GM23338 (cell line): ENCODE results near the gene TNFSF9. TPM values are rescaled to one million over a fixed set of nuclear protein-coding genes. Genes with fewer than 3 reads are reported as not detected.

ENCODE experiments used
- ATAC-seq: fragments of 200-7000 bp; cut with Tn5 transposase; 3 replicates; pipeline ENCODE4 v1.9.1; 2020
- DNase-seq: peaks from one replicate; pipeline ENCODE4 v3.0.0-alpha.2; 2015; ENCODE audit warnings: low spot score
- H2AFZ ChIP-seq: fragments of 200-600 bp; sonication (generic); 2 replicates; pipeline ENCODE4 v1.8.0; 2016; ENCODE audit warnings: antibody characterized with exemption, mild to moderate bottlenecking, moderate library complexity
- H3F3A ChIP-seq: fragments of 200-600 bp; sonication (generic); replicated peaks from 2 replicates; pipeline ENCODE4 v1.8.0; 2017; ENCODE audit warnings: antibody characterized with exemption, mixed run types, low read depth
- H3K27ac ChIP-seq: fragments of 200-600 bp; sonication (generic); 2 replicates; pipeline ENCODE4 v1.6.1; 2016; ENCODE audit warnings: low read depth
- H3K27me3 ChIP-seq: fragments of 200-600 bp; sonication (generic); 2 replicates; pipeline ENCODE4 v1.8.0; 2016; ENCODE audit warnings: mild to moderate bottlenecking, mixed run types, moderate library complexity; ENCODE audit not compliant: insufficient read depth
- H3K36me3 ChIP-seq: fragments of 200-600 bp; sonication (generic); 2 replicates; pipeline ENCODE4 v1.8.0; 2016; ENCODE audit warnings: mild to moderate bottlenecking; ENCODE audit not compliant: insufficient read depth
- H3K4me1 ChIP-seq: fragments of 200-600 bp; sonication (generic); 2 replicates; pipeline ENCODE4 v1.8.0; 2016; ENCODE audit warnings: mild to moderate bottlenecking, moderate library complexity; ENCODE audit not compliant: insufficient read depth
- H3K4me2 ChIP-seq: fragments of 200-600 bp; sonication (generic); 2 replicates; pipeline ENCODE4 v1.7.1; 2017; ENCODE audit warnings: mixed run types
- H3K4me3 ChIP-seq: fragments of 200-600 bp; sonication (generic); 2 replicates; pipeline ENCODE4 v1.6.1; 2016; ENCODE audit warnings: mixed run types
- H3K79me2 ChIP-seq: fragments of 200-600 bp; sonication (generic); replicated peaks from 2 replicates; pipeline ENCODE4 v1.8.0; 2017; ENCODE audit warnings: mild to moderate bottlenecking; ENCODE audit not compliant: insufficient read depth
- H3K9me2 ChIP-seq: fragments of 200-600 bp; sonication (generic); 2 replicates; pipeline ENCODE4 v1.8.0; 2017; ENCODE audit not compliant: insufficient read depth
- H4K20me1 ChIP-seq: fragments of 200-600 bp; sonication (generic); replicated peaks from 2 replicates; pipeline ENCODE4 v1.8.0; 2017; ENCODE audit warnings: mild to moderate bottlenecking; ENCODE audit not compliant: insufficient read depth
- H3K27ac Mint-ChIP-seq: 2 replicates; pipeline ENCODE4 v1.8.0; 2020; ENCODE audit warnings: inconsistent platforms, mild to moderate bottlenecking, moderate library complexity, mixed read lengths
- H3K27me3 Mint-ChIP-seq: 3 replicates; pipeline ENCODE4 v1.8.0; 2022; ENCODE audit warnings: low read depth, mild to moderate bottlenecking, moderate library complexity, mixed read lengths, inconsistent platforms; ENCODE audit not compliant: insufficient read depth, poor library complexity
- H3K36me3 Mint-ChIP-seq: 3 replicates; pipeline ENCODE4 v1.8.0; 2021; ENCODE audit warnings: low read depth, mild to moderate bottlenecking, inconsistent platforms, moderate library complexity, mixed read lengths
- H3K4me1 Mint-ChIP-seq: 3 replicates; pipeline ENCODE4 v1.8.0; 2020; ENCODE audit warnings: mild to moderate bottlenecking, inconsistent platforms, mixed read lengths
- H3K4me3 Mint-ChIP-seq: 3 replicates; pipeline ENCODE4 v1.8.0; 2021; ENCODE audit warnings: moderate library complexity, mild to moderate bottlenecking, inconsistent platforms, mixed read lengths
- H3K9me3 Mint-ChIP-seq: 3 replicates; pipeline ENCODE4 v1.8.0; 2020; ENCODE audit warnings: moderate library complexity, mild to moderate bottlenecking, inconsistent platforms, mixed read lengths
- CREB1 ChIP-seq: fragments of 250-450 bp; sonication (Bioruptor Pico); IDR thresholded peaks from 2 replicates; pipeline ENCODE4 v1.5.0; 2020; ENCODE audit warnings: low read depth, mild to moderate bottlenecking, moderate library complexity
- EZH2phosphoT487 ChIP-seq: fragments of 200-600 bp; sonication (generic); IDR thresholded peaks from one replicate; pipeline ENCODE4 v1.8.1; 2018; ENCODE audit warnings: antibody characterized with exemption; ENCODE audit not compliant: unreplicated experiment
- JUNB ChIP-seq: IDR thresholded peaks from one replicate; pipeline ENCODE4 v1.6.1; 2016; ENCODE audit warnings: antibody characterized with exemption; ENCODE audit not compliant: unreplicated experiment
- NANOG ChIP-seq: IDR thresholded peaks from 2 replicates; pipeline ENCODE4 v1.6.1; 2016; ENCODE audit warnings: antibody characterized with exemption, borderline replicate concordance
- STAT1 ChIP-seq: IDR thresholded peaks from one replicate; pipeline ENCODE4 v1.6.1; 2016; ENCODE audit warnings: antibody characterized with exemption; ENCODE audit not compliant: unreplicated experiment
- polyA plus RNA-seq: library from polyadenylated mRNA; unstranded; fragments of >200 nt; fragmentation: Nextera tagmentation; extraction: Ambion mirVana; gene quantifications from 2 replicates; pipeline ENCODE4 v1.2.1, GENCODE V29; 2016
- total RNA-seq: library from RNA; depleted of rRNA; stranded (reverse); fragments of >200 nt; shearing (Covaris generic); gene quantifications from 2 replicates; pipeline ENCODE4 v1.2.3, GENCODE V29; 2014
- TF ChIP-seq, protein P1 (sequence below): fragments of 250-450 bp; sonication (Bioruptor Pico); IDR thresholded peaks from 2 replicates; pipeline ENCODE4 v1.5.0; 2020; ENCODE audit warnings: mild to moderate bottlenecking, moderate library complexity
- TF ChIP-seq, protein P2 (sequence below): IDR thresholded peaks from 2 replicates; pipeline ENCODE4 v1.6.1; 2016; ENCODE audit warnings: antibody characterized with exemption
- TF ChIP-seq, protein P3 (sequence below), 2 experiments: fragments of 200-600 bp in 1 of 2; sonication (generic) in 1 of 2; conservative IDR thresholded peaks; 2 replicates each; pipeline versions ENCODE4 v1.5.1 to v1.6.1; 2016 to 2017; ENCODE audit warnings: antibody characterized with exemption in 2 of 2, low read depth in 2 of 2, mild to moderate bottlenecking in 2 of 2, moderate library complexity in 1 of 2

TNFSF9 gene
- total and polyA plus RNA-seq, 2 experiments from 2014 or later, result 2.6 to 9.1 TPM

DNA sequence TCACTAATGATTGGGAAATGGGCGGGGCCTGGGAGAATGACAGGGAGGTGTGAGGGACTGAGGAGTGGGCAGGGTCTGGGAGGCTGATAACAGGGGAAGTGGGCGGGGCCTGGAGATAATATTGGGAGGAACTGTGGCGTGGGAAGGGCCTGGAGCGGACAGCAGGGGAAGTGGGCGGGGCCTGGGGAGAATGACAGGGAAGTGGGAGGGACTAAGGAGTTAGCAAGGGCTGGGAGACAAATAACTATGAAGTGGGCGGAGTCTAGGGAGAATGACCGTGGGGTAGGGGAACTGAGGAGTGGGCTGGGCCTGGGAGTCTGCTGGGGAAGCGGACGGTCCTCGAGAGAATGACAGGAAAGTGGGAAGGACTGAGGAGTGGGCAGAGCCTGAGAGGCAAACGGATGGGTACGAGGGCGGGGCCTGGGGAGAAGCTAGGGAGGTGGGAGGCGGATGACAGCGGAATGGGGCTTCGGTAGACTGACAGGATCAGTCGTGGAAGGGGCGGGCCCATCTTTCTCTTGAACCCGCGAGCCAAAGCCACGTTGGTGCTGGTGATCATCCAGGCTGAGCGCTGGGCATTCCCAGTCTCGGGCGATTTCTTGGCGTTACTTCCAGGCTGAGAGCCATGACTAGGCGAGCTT, 14.7 kb upstream of the TNFSF9 start (continued):
- TF ChIP-seq, protein P1, sequence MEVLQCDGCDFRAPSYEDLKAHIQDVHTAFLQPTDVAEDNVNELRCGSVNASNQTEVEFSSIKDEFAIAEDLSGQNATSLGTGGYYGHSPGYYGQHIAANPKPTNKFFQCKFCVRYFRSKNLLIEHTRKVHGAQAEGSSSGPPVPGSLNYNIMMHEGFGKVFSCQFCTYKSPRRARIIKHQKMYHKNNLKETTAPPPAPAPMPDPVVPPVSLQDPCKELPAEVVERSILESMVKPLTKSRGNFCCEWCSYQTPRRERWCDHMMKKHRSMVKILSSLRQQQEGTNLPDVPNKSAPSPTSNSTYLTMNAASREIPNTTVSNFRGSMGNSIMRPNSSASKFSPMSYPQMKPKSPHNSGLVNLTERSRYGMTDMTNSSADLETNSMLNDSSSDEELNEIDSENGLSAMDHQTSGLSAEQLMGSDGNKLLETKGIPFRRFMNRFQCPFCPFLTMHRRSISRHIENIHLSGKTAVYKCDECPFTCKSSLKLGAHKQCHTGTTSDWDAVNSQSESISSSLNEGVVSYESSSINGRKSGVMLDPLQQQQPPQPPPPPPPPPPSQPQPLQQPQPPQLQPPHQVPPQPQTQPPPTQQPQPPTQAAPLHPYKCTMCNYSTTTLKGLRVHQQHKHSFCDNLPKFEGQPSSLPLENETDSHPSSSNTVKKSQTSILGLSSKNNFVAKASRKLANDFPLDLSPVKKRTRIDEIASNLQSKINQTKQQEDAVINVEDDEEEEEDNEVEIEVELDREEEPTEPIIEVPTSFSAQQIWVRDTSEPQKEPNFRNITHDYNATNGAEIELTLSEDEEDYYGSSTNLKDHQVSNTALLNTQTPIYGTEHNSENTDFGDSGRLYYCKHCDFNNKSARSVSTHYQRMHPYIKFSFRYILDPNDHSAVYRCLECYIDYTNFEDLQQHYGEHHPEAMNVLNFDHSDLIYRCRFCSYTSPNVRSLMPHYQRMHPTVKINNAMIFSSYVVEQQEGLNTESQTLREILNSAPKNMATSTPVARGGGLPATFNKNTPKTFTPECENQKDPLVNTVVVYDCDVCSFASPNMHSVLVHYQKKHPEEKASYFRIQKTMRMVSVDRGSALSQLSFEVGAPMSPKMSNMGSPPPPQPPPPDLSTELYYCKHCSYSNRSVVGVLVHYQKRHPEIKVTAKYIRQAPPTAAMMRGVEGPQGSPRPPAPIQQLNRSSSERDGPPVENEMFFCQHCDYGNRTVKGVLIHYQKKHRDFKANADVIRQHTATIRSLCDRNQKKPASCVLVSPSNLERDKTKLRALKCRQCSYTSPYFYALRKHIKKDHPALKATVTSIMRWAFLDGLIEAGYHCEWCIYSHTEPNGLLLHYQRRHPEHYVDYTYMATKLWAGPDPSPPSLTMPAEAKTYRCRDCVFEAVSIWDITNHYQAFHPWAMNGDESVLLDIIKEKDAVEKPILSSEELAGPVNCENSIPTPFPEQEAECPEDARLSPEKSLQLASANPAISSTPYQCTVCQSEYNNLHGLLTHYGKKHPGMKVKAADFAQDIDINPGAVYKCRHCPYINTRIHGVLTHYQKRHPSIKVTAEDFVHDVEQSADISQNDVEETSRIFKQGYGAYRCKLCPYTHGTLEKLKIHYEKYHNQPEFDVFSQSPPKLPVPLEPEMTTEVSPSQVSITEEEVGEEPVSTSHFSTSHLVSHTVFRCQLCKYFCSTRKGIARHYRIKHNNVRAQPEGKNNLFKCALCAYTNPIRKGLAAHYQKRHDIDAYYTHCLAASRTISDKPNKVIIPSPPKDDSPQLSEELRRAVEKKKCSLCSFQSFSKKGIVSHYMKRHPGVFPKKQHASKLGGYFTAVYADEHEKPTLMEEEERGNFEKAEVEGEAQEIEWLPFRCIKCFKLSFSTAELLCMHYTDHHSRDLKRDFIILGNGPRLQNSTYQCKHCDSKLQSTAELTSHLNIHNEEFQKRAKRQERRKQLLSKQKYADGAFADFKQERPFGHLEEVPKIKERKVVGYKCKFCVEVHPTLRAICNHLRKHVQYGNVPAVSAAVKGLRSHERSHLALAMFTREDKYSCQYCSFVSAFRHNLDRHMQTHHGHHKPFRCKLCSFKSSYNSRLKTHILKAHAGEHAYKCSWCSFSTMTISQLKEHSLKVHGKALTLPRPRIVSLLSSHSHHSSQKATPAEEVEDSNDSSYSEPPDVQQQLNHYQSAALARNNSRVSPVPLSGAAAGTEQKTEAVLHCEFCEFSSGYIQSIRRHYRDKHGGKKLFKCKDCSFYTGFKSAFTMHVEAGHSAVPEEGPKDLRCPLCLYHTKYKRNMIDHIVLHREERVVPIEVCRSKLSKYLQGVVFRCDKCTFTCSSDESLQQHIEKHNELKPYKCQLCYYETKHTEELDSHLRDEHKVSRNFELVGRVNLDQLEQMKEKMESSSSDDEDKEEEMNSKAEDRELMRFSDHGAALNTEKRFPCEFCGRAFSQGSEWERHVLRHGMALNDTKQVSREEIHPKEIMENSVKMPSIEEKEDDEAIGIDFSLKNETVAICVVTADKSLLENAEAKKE (CRISPR knock-in tag), result no peak
- TF ChIP-seq STAT1 (no peak), JUNB (no peak), EZH2phosphoT487 (no peak), NANOG (no peak)
- TF ChIP-seq, protein P2, sequence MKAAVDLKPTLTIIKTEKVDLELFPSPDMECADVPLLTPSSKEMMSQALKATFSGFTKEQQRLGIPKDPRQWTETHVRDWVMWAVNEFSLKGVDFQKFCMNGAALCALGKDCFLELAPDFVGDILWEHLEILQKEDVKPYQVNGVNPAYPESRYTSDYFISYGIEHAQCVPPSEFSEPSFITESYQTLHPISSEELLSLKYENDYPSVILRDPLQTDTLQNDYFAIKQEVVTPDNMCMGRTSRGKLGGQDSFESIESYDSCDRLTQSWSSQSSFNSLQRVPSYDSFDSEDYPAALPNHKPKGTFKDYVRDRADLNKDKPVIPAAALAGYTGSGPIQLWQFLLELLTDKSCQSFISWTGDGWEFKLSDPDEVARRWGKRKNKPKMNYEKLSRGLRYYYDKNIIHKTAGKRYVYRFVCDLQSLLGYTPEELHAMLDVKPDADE, result no peak

DNA sequence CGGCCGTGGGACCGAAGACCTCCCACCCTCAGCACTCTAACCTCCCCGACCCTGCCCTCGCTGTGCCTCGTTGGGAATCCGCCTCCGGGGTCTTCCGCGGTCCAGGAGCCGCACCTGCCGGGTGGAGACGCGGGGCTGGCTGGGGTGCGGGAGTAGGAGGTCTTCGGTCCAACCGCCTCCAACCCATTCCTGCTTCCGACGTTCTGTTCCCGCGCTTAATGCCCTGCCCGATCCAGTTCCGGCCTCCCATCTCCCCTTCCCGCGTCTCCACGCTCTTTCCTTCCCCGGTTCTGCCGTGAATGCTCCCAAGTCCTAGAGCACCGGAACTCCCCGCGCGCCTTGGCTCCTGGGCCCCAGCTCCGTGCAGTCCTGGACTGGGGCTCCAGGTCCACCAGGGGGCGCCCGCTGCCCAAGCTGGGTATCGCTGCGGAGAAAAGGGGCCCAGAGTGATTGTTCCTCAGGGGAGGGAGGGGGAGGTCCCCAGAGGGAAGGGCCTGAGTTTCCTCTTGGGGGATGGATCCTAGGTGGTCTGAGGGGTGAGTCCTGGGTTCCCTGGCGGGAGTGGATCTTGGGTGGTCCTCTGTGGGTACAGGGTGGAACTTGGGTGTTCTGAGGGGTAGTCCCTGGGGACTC, 14.1 kb upstream of the TNFSF9 start:
- Mint-ChIP-seq H3K9me3 (peaks cover 13% of the 10 kb centered on the region), H3K4me1 (peaks cover 3% of the 10 kb centered on the region), H3K4me3 (peak overlapping the region; percentile 82), H3K27me3 (peaks cover 13% of the 10 kb centered on the region), H3K27ac (no peak overlapping the region), H3K36me3 (peaks cover 2% of the 10 kb centered on the region; the same call in 2 of the 3 replicates)
- Histone ChIP-seq H3K27me3 (no peaks in the 10 kb centered on the region), H3K27ac (no peak overlapping the region), H3K9me2 (no peaks in the 10 kb centered on the region), H3F3A (no peaks in the 10 kb centered on the region), H3K4me3 (peak overlapping the region; percentile 70), H4K20me1 (no peaks in the 10 kb centered on the region), H2AFZ (peak overlapping the region; percentile 98), H3K79me2 (no peaks in the 10 kb centered on the region), H3K4me1 (no peaks in the 10 kb centered on the region), H3K36me3 (no peaks in the 10 kb centered on the region), H3K4me2 (peak overlapping the region; percentile 85)
- TF ChIP-seq CREB1 (CRISPR knock-in tag), result no peak
- TF ChIP-seq, protein P3, sequence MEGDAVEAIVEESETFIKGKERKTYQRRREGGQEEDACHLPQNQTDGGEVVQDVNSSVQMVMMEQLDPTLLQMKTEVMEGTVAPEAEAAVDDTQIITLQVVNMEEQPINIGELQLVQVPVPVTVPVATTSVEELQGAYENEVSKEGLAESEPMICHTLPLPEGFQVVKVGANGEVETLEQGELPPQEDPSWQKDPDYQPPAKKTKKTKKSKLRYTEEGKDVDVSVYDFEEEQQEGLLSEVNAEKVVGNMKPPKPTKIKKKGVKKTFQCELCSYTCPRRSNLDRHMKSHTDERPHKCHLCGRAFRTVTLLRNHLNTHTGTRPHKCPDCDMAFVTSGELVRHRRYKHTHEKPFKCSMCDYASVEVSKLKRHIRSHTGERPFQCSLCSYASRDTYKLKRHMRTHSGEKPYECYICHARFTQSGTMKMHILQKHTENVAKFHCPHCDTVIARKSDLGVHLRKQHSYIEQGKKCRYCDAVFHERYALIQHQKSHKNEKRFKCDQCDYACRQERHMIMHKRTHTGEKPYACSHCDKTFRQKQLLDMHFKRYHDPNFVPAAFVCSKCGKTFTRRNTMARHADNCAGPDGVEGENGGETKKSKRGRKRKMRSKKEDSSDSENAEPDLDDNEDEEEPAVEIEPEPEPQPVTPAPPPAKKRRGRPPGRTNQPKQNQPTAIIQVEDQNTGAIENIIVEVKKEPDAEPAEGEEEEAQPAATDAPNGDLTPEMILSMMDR (conservative IDR thresholded peaks at IDR 0.05; ENCODE audit: low read depth in 2 of 2), result peak; percentile 98
- DNase-seq (peak; percentile 97), ATAC-seq (peak; percentile 93)
